GM23338 (cell line): Measurements from ENCODE around the gene B3GNT9. TPM values are rescaled to one million over a fixed set of nuclear protein-coding genes. Genes with fewer than 3 reads are reported as not detected.

Experiments used
- ATAC-seq: fragments of 200-7000 bp; cut with Tn5 transposase; 3 replicates; pipeline ENCODE4 v1.9.1; 2020
- DNase-seq: peaks from one replicate; pipeline ENCODE4 v3.0.0-alpha.2; 2015; ENCODE audit warnings: low spot score
- H2AFZ ChIP-seq: fragments of 200-600 bp; sonication (generic); 2 replicates; pipeline ENCODE4 v1.8.0; 2016; ENCODE audit warnings: antibody characterized with exemption, mild to moderate bottlenecking, moderate library complexity
- H3F3A ChIP-seq: fragments of 200-600 bp; sonication (generic); replicated peaks from 2 replicates; pipeline ENCODE4 v1.8.0; 2017; ENCODE audit warnings: antibody characterized with exemption, mixed run types, low read depth
- H3K27ac ChIP-seq: fragments of 200-600 bp; sonication (generic); 2 replicates; pipeline ENCODE4 v1.6.1; 2016; ENCODE audit warnings: low read depth
- H3K27me3 ChIP-seq: fragments of 200-600 bp; sonication (generic); 2 replicates; pipeline ENCODE4 v1.8.0; 2016; ENCODE audit warnings: mild to moderate bottlenecking, mixed run types, moderate library complexity; ENCODE audit not compliant: insufficient read depth
- H3K36me3 ChIP-seq: fragments of 200-600 bp; sonication (generic); 2 replicates; pipeline ENCODE4 v1.8.0; 2016; ENCODE audit warnings: mild to moderate bottlenecking; ENCODE audit not compliant: insufficient read depth
- H3K4me1 ChIP-seq: fragments of 200-600 bp; sonication (generic); 2 replicates; pipeline ENCODE4 v1.8.0; 2016; ENCODE audit warnings: mild to moderate bottlenecking, moderate library complexity; ENCODE audit not compliant: insufficient read depth
- H3K4me2 ChIP-seq: fragments of 200-600 bp; sonication (generic); 2 replicates; pipeline ENCODE4 v1.7.1; 2017; ENCODE audit warnings: mixed run types
- H3K4me3 ChIP-seq: fragments of 200-600 bp; sonication (generic); 2 replicates; pipeline ENCODE4 v1.6.1; 2016; ENCODE audit warnings: mixed run types
- H3K79me2 ChIP-seq: fragments of 200-600 bp; sonication (generic); replicated peaks from 2 replicates; pipeline ENCODE4 v1.8.0; 2017; ENCODE audit warnings: mild to moderate bottlenecking; ENCODE audit not compliant: insufficient read depth
- H3K9me2 ChIP-seq: fragments of 200-600 bp; sonication (generic); 2 replicates; pipeline ENCODE4 v1.8.0; 2017; ENCODE audit not compliant: insufficient read depth
- H4K20me1 ChIP-seq: fragments of 200-600 bp; sonication (generic); replicated peaks from 2 replicates; pipeline ENCODE4 v1.8.0; 2017; ENCODE audit warnings: mild to moderate bottlenecking; ENCODE audit not compliant: insufficient read depth
- H3K27ac Mint-ChIP-seq: 2 replicates; pipeline ENCODE4 v1.8.0; 2020; ENCODE audit warnings: inconsistent platforms, mild to moderate bottlenecking, moderate library complexity, mixed read lengths
- H3K27me3 Mint-ChIP-seq: 3 replicates; pipeline ENCODE4 v1.8.0; 2022; ENCODE audit warnings: low read depth, mild to moderate bottlenecking, moderate library complexity, mixed read lengths, inconsistent platforms; ENCODE audit not compliant: insufficient read depth, poor library complexity
- H3K36me3 Mint-ChIP-seq: 3 replicates; pipeline ENCODE4 v1.8.0; 2021; ENCODE audit warnings: low read depth, mild to moderate bottlenecking, inconsistent platforms, moderate library complexity, mixed read lengths
- H3K4me1 Mint-ChIP-seq: 3 replicates; pipeline ENCODE4 v1.8.0; 2020; ENCODE audit warnings: mild to moderate bottlenecking, inconsistent platforms, mixed read lengths
- H3K4me3 Mint-ChIP-seq: 3 replicates; pipeline ENCODE4 v1.8.0; 2021; ENCODE audit warnings: moderate library complexity, mild to moderate bottlenecking, inconsistent platforms, mixed read lengths
- H3K9me3 Mint-ChIP-seq: 3 replicates; pipeline ENCODE4 v1.8.0; 2020; ENCODE audit warnings: moderate library complexity, mild to moderate bottlenecking, inconsistent platforms, mixed read lengths
- CREB1 ChIP-seq: fragments of 250-450 bp; sonication (Bioruptor Pico); IDR thresholded peaks from 2 replicates; pipeline ENCODE4 v1.5.0; 2020; ENCODE audit warnings: low read depth, mild to moderate bottlenecking, moderate library complexity
- CTCF ChIP-seq, 2 experiments: fragments of 200-600 bp in 1 of 2; sonication (generic) in 1 of 2; conservative IDR thresholded peaks; 2 replicates each; pipeline versions ENCODE4 v1.5.1 to v1.6.1; 2016 to 2017; ENCODE audit warnings: antibody characterized with exemption in 2 of 2, low read depth in 2 of 2, mild to moderate bottlenecking in 2 of 2, moderate library complexity in 1 of 2
- EZH2 ChIP-seq: fragments of 200-600 bp; sonication (generic); IDR thresholded peaks from one replicate; pipeline ENCODE4 v1.8.0; 2017; ENCODE audit warnings: antibody characterized with exemption, mild to moderate bottlenecking, low read depth; ENCODE audit not compliant: unreplicated experiment
- EZH2phosphoT487 ChIP-seq: fragments of 200-600 bp; sonication (generic); IDR thresholded peaks from one replicate; pipeline ENCODE4 v1.8.1; 2018; ENCODE audit warnings: antibody characterized with exemption; ENCODE audit not compliant: unreplicated experiment
- JUNB ChIP-seq: IDR thresholded peaks from one replicate; pipeline ENCODE4 v1.6.1; 2016; ENCODE audit warnings: antibody characterized with exemption; ENCODE audit not compliant: unreplicated experiment
- NANOG ChIP-seq: IDR thresholded peaks from 2 replicates; pipeline ENCODE4 v1.6.1; 2016; ENCODE audit warnings: antibody characterized with exemption, borderline replicate concordance
- POLR2AphosphoS5 ChIP-seq: IDR thresholded peaks from 2 replicates; pipeline ENCODE4 v1.6.1; 2016; ENCODE audit warnings: antibody characterized with exemption, low read depth
- STAT1 ChIP-seq: IDR thresholded peaks from one replicate; pipeline ENCODE4 v1.6.1; 2016; ENCODE audit warnings: antibody characterized with exemption; ENCODE audit not compliant: unreplicated experiment
- ZNF114 ChIP-seq: fragments of 250-450 bp; sonication (Bioruptor Pico); IDR thresholded peaks from 2 replicates; pipeline ENCODE4 v1.5.0; 2020; ENCODE audit warnings: mild to moderate bottlenecking, moderate library complexity
- ZNF331 ChIP-seq: fragments of 250-450 bp; sonication (Bioruptor Pico); IDR thresholded peaks from 2 replicates; pipeline ENCODE4 v1.5.0; 2020; ENCODE audit warnings: low read depth, mild to moderate bottlenecking, moderate library complexity
- ZNF462 ChIP-seq: fragments of 250-450 bp; sonication (Bioruptor Pico); IDR thresholded peaks from 2 replicates; pipeline ENCODE4 v1.5.0; 2020; ENCODE audit warnings: mild to moderate bottlenecking, moderate library complexity
- polyA plus RNA-seq: library from polyadenylated mRNA; unstranded; fragments of >200 nt; fragmentation: Nextera tagmentation; extraction: Ambion mirVana; gene quantifications from 2 replicates; pipeline ENCODE4 v1.2.1, GENCODE V29; 2016
- total RNA-seq: library from RNA; depleted of rRNA; stranded (reverse); fragments of >200 nt; shearing (Covaris generic); gene quantifications from 2 replicates; pipeline ENCODE4 v1.2.3, GENCODE V29; 2014
- TF ChIP-seq, protein P1 (sequence below): IDR thresholded peaks from one replicate; pipeline ENCODE4 v1.6.1; 2018; ENCODE audit warnings: antibody characterized with exemption; ENCODE audit not compliant: unreplicated experiment
- TF ChIP-seq, protein P2 (sequence below): IDR thresholded peaks from 2 replicates; pipeline ENCODE4 v1.6.1; 2016; ENCODE audit warnings: antibody characterized with exemption

Gene B3GNT9
- total and polyA plus RNA-seq, 2 experiments from 2014 or later: 0.99 to 7.0 TPM

GRCh38 chr16:67155295-67156142, 4.7 kb upstream of the B3GNT9 start:
- peaks cover 4% of the 10 kb centered on the region; the same call in 1 of the 2 replicates for H3F3A ChIP-seq
- DNase-seq (peak; percentile 84), ATAC-seq (peak; percentile 52)
- no peak for TF ChIP-seq ZNF462 (CRISPR knock-in tag)
- peak; percentile 73 to 94 for TF ChIP-seq CTCF (conservative IDR thresholded peaks at IDR 0.05; ENCODE audit: low read depth in 2 of 2)
- no peak for TF ChIP-seq NANOG
- TF ChIP-seq, protein P1, sequence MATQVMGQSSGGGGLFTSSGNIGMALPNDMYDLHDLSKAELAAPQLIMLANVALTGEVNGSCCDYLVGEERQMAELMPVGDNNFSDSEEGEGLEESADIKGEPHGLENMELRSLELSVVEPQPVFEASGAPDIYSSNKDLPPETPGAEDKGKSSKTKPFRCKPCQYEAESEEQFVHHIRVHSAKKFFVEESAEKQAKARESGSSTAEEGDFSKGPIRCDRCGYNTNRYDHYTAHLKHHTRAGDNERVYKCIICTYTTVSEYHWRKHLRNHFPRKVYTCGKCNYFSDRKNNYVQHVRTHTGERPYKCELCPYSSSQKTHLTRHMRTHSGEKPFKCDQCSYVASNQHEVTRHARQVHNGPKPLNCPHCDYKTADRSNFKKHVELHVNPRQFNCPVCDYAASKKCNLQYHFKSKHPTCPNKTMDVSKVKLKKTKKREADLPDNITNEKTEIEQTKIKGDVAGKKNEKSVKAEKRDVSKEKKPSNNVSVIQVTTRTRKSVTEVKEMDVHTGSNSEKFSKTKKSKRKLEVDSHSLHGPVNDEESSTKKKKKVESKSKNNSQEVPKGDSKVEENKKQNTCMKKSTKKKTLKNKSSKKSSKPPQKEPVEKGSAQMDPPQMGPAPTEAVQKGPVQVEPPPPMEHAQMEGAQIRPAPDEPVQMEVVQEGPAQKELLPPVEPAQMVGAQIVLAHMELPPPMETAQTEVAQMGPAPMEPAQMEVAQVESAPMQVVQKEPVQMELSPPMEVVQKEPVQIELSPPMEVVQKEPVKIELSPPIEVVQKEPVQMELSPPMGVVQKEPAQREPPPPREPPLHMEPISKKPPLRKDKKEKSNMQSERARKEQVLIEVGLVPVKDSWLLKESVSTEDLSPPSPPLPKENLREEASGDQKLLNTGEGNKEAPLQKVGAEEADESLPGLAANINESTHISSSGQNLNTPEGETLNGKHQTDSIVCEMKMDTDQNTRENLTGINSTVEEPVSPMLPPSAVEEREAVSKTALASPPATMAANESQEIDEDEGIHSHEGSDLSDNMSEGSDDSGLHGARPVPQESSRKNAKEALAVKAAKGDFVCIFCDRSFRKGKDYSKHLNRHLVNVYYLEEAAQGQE: no peak
- TF ChIP-seq POLR2AphosphoS5: no peak
- no peak for TF ChIP-seq EZH2
- TF ChIP-seq, protein P2, sequence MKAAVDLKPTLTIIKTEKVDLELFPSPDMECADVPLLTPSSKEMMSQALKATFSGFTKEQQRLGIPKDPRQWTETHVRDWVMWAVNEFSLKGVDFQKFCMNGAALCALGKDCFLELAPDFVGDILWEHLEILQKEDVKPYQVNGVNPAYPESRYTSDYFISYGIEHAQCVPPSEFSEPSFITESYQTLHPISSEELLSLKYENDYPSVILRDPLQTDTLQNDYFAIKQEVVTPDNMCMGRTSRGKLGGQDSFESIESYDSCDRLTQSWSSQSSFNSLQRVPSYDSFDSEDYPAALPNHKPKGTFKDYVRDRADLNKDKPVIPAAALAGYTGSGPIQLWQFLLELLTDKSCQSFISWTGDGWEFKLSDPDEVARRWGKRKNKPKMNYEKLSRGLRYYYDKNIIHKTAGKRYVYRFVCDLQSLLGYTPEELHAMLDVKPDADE: no peak
- TF ChIP-seq JUNB: no peak
- peak; percentile 20; the same call in 1 of the 2 replicates for TF ChIP-seq CREB1 (CRISPR knock-in tag)
- no peak for TF ChIP-seq ZNF114 (CRISPR knock-in tag)
- TF ChIP-seq ZNF331: no peak
- no peak for TF ChIP-seq STAT1
- peak; percentile 78 for TF ChIP-seq EZH2phosphoT487
- no peak overlapping the region for H3K27ac ChIP-seq
- peak overlapping the region; percentile 57 for H3K4me3 ChIP-seq
- H3K4me1 ChIP-seq: peaks cover 25% of the 10 kb centered on the region; the same call in 1 of the 2 replicates
- H3K9me2 ChIP-seq: no peaks in the 10 kb centered on the region
- Mint-ChIP-seq H3K4me1 (peaks cover 18% of the 10 kb centered on the region; the same call in 2 of the 3 replicates), H3K9me3 (peaks cover 3% of the 10 kb centered on the region; the same call in 1 of the 3 replicates), H3K27ac (no peak overlapping the region), H3K4me3 (peak overlapping the region; percentile 66), H3K27me3 (peaks cover 95% of the 10 kb centered on the region), H3K36me3 (no peaks in the 10 kb centered on the region; the same call in 2 of the 3 replicates)
- peaks cover 5% of the 10 kb centered on the region; the same call in 1 of the 2 replicates for H4K20me1 ChIP-seq
- no peaks in the 10 kb centered on the region for H3K79me2 ChIP-seq
- peak overlapping the region; percentile 87 for H3K4me2 ChIP-seq
- peak overlapping the region; percentile 72; the same call in 1 of the 2 replicates for H2AFZ ChIP-seq
- peaks cover 100% of the 10 kb centered on the region for H3K27me3 ChIP-seq
- H3K36me3 ChIP-seq: no peaks in the 10 kb centered on the region
